SU-DHL-6 (cell line): ENCODE results near the gene DDX39B.

Experiments used
- EZH2phosphoT487 ChIP-seq: fragments of 200-600 bp; sonication (generic), shearing (Covaris generic); conservative IDR thresholded peaks from 2 replicates; pipeline ENCODE4 v1.6.1; 2018; ENCODE audit warnings: mild to moderate bottlenecking, antibody characterized with exemption, low read length, moderate library complexity, mixed read lengths
- TF ChIP-seq, protein P1 (sequence below): fragments of 200-600 bp; sonication (generic); IDR thresholded peaks from one replicate; pipeline ENCODE4 v1.5.1; 2017; ENCODE audit warnings: antibody characterized with exemption, mild to moderate bottlenecking, low read length, moderate library complexity; ENCODE audit not compliant: insufficient read depth, poor library complexity, severe bottlenecking

DNA sequence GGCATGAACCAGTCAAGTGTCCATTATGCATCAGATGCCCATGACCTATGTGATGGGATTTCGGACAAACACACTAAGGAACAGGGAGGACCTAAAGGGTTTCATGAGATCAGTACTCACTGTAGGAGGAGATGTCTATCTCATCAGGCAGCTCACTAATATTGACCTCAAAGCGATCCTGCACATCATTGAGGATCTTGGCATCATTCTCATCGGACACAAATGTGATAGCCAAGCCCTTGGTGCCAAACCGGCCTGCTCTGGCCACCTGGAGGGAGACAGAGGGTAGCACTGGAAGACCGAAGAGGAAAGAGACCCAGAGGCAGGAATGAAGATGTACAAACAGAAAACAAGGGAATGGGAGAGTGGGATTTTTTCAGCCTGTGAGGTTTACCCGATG, 11.1 kb downstream of the DDX39B start:
- TF ChIP-seq, protein P1, sequence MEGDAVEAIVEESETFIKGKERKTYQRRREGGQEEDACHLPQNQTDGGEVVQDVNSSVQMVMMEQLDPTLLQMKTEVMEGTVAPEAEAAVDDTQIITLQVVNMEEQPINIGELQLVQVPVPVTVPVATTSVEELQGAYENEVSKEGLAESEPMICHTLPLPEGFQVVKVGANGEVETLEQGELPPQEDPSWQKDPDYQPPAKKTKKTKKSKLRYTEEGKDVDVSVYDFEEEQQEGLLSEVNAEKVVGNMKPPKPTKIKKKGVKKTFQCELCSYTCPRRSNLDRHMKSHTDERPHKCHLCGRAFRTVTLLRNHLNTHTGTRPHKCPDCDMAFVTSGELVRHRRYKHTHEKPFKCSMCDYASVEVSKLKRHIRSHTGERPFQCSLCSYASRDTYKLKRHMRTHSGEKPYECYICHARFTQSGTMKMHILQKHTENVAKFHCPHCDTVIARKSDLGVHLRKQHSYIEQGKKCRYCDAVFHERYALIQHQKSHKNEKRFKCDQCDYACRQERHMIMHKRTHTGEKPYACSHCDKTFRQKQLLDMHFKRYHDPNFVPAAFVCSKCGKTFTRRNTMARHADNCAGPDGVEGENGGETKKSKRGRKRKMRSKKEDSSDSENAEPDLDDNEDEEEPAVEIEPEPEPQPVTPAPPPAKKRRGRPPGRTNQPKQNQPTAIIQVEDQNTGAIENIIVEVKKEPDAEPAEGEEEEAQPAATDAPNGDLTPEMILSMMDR, result no peak
- no peak for TF ChIP-seq EZH2phosphoT487
